Memory B cell (primary cell): ENCODE results near the gene VEGFA.

Experiments used
- ATAC-seq: fragments of 150-1000 bp; cut with Tn5 transposase; 2 replicates; pipeline ENCODE4 v1.10.0; 2021; ENCODE audit warnings: low read depth, mild to moderate bottlenecking, moderate library complexity
- DNase-seq, 2 donors: peaks; one replicate each; pipeline ENCODE4 v3.0.0; 2022; ENCODE audit warnings: low spot score in 2 of 2
- H3K27ac Mint-ChIP-seq: one replicate; pipeline ENCODE4 v1.8.0; 2022; ENCODE audit warnings: mild to moderate bottlenecking, moderate library complexity, mixed read lengths
- H3K27me3 Mint-ChIP-seq: one replicate; pipeline ENCODE4 v1.8.0; 2022; ENCODE audit warnings: mixed read lengths
- H3K36me3 Mint-ChIP-seq: one replicate; pipeline ENCODE4 v1.8.0; 2022; ENCODE audit warnings: mild to moderate bottlenecking, mixed read lengths
- H3K4me1 Mint-ChIP-seq: one replicate; pipeline ENCODE4 v1.8.0; 2022; ENCODE audit warnings: mixed read lengths
- H3K4me3 Mint-ChIP-seq: one replicate; pipeline ENCODE4 v1.8.0; 2022; ENCODE audit warnings: mild to moderate bottlenecking, moderate library complexity, mixed read lengths
- H3K9me3 Mint-ChIP-seq: one replicate; pipeline ENCODE4 v1.8.0; 2022; ENCODE audit warnings: mixed read lengths

VEGFA gene

DNA sequence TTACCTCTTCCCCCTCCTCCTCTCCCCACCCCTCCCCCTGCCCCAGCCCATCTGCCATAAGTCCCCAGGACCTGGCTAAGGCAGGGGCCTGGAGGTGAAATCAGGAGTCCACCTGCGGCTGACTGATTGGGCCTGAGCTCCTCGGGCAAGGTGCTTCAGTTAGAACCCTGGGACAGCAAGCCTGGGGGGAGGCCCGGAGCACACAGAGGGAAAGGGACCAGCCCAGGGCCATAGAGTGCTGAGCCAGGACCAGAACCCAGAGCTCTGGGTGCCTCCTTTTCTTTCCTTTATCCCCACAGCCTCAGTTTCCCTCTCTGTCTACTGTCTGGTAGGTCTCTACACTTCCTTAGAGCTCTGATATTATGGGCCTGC, 35.7 kb upstream of the VEGFA start:
- peaks cover 20% of the 10 kb centered on the region for H3K4me1 Mint-ChIP-seq
- peaks cover 3% of the 10 kb centered on the region for H3K27me3 Mint-ChIP-seq
- no peak overlapping the region for H3K4me3 Mint-ChIP-seq

GRCh38 chr6:43735642-43736199, 34.3 kb upstream of the VEGFA start:
- DNase-seq, result no peak
- Mint-ChIP-seq H3K27ac (no peak overlapping the region), H3K36me3 (peaks cover under 1% of the 10 kb centered on the region), H3K4me3 (no peak overlapping the region), H3K27me3 (peaks cover 3% of the 10 kb centered on the region), H3K4me1 (peaks cover 22% of the 10 kb centered on the region), H3K9me3 (peaks cover 11% of the 10 kb centered on the region)
- ATAC-seq, result no peak

More for the DNA sequence above, 35.7 kb upstream of the VEGFA start:
- H3K9me3 Mint-ChIP-seq, result peaks cover 14% of the 10 kb centered on the region
- ATAC-seq (no peak), DNase-seq (no peak)
- H3K36me3 Mint-ChIP-seq, result peaks cover 3% of the 10 kb centered on the region
- no peak overlapping the region for H3K27ac Mint-ChIP-seq

- no peak for DNase-seq
- Mint-ChIP-seq H3K4me1 (peaks cover 22% of the 10 kb centered on the region), H3K9me3 (peaks cover 10% of the 10 kb centered on the region), H3K27me3 (peaks cover 3% of the 10 kb centered on the region), H3K4me3 (no peak overlapping the region), H3K36me3 (no peaks in the 10 kb centered on the region), H3K27ac (no peak overlapping the region)
- ATAC-seq, result no peak
Observed at GRCh38 chr6:43736211-43736786, 33.7 kb upstream of the VEGFA start.

- H3K9me3 Mint-ChIP-seq, result peaks cover 5% of the 10 kb centered on the region
- H3K36me3 Mint-ChIP-seq, result no peaks in the 10 kb centered on the region
- H3K4me1 Mint-ChIP-seq, result peaks cover 22% of the 10 kb centered on the region
- peaks cover 3% of the 10 kb centered on the region for H3K27me3 Mint-ChIP-seq
- no peak for DNase-seq
- no peak overlapping the region for H3K4me3 Mint-ChIP-seq
- no peak overlapping the region for H3K27ac Mint-ChIP-seq
- ATAC-seq, result no peak
Observed at GRCh38 chr6:43736844-43737243, 33.2 kb upstream of the VEGFA start.

- peak overlapping the region; percentile 33 for H3K27ac Mint-ChIP-seq
- no peak overlapping the region for H3K4me3 Mint-ChIP-seq
- peaks cover 3% of the 10 kb centered on the region for H3K27me3 Mint-ChIP-seq
- peaks cover 22% of the 10 kb centered on the region for H3K4me1 Mint-ChIP-seq
- H3K9me3 Mint-ChIP-seq, result peaks cover 1% of the 10 kb centered on the region
- no peak for DNase-seq
- ATAC-seq, result no peak
- no peaks in the 10 kb centered on the region for H3K36me3 Mint-ChIP-seq
Observed at GRCh38 chr6:43737272-43738081, 32.5 kb upstream of the VEGFA start.

GRCh38 chr6:43738267-43738676, 31.7 kb upstream of the VEGFA start:
- DNase-seq (no peak), ATAC-seq (no peak)
- no peaks in the 10 kb centered on the region for H3K9me3 Mint-ChIP-seq
- no peak overlapping the region for H3K4me3 Mint-ChIP-seq
- H3K4me1 Mint-ChIP-seq, result peaks cover 20% of the 10 kb centered on the region
- H3K27ac Mint-ChIP-seq, result peak overlapping the region; percentile 33
- H3K36me3 Mint-ChIP-seq, result no peaks in the 10 kb centered on the region
- peaks cover 3% of the 10 kb centered on the region for H3K27me3 Mint-ChIP-seq

DNA sequence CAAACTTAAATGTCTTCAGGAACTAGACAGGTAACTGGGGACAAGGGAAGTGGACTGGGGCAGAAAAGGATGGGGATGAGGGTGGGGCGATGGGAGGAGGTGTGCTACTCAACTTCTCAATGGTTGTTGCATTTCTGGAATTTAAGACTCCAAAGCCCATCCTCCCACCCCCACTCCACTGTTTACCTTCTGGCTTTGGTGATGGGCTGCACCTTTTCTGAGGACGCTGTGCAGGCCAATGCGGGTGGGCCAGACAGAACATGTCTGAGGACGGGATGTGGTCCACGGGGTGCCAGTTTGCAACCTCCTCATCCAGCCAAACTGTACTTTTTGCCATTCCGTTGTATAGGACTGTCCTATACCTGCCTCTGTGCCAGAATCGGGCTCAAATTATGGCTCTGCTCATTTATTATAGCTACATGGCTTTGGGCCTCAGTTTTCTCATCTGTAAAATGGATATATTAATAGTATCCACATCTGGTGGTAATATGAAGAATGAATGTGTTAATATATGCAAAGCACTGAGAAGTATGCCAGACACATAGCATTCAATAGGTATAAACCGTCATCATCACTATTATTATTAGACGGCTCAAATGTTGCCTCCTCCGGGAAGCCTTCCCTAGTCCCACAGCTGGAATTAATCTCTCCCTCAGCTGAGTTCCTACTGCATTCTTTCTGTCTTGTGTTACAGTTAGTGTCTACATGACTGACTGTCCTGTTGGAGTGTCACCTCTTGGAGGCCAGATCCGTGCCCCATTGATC, 31.0 kb upstream of the VEGFA start:
- no peak overlapping the region for H3K27ac Mint-ChIP-seq

GRCh38 chr6:43739642-43740091, 30.3 kb upstream of the VEGFA start:
- H3K4me3 Mint-ChIP-seq, result no peak overlapping the region
- DNase-seq, result no peak
- peaks cover 10% of the 10 kb centered on the region for H3K4me1 Mint-ChIP-seq
- no peaks in the 10 kb centered on the region for H3K36me3 Mint-ChIP-seq
- no peak for ATAC-seq
- no peak overlapping the region for H3K27ac Mint-ChIP-seq
- no peaks in the 10 kb centered on the region for H3K9me3 Mint-ChIP-seq
- H3K27me3 Mint-ChIP-seq, result peaks cover 6% of the 10 kb centered on the region

More for the DNA sequence above, 31.0 kb upstream of the VEGFA start:
- Mint-ChIP-seq H3K4me3 (no peak overlapping the region), H3K36me3 (no peaks in the 10 kb centered on the region), H3K4me1 (peaks cover 14% of the 10 kb centered on the region), H3K9me3 (no peaks in the 10 kb centered on the region), H3K27me3 (peaks cover 4% of the 10 kb centered on the region)
- ATAC-seq (no peak), DNase-seq (no peak)

GRCh38 chr6:43740321-43740960, 29.6 kb upstream of the VEGFA start:
- Mint-ChIP-seq H3K9me3 (no peaks in the 10 kb centered on the region), H3K27ac (no peak overlapping the region), H3K27me3 (peaks cover 6% of the 10 kb centered on the region), H3K4me3 (no peak overlapping the region), H3K36me3 (no peaks in the 10 kb centered on the region), H3K4me1 (peaks cover 8% of the 10 kb centered on the region)
- ATAC-seq (no peak), DNase-seq (no peak)

- H3K36me3 Mint-ChIP-seq, result no peaks in the 10 kb centered on the region
- ATAC-seq (no peak), DNase-seq (no peak)
- H3K27ac Mint-ChIP-seq, result no peak overlapping the region
- peaks cover 9% of the 10 kb centered on the region for H3K27me3 Mint-ChIP-seq
- no peaks in the 10 kb centered on the region for H3K9me3 Mint-ChIP-seq
- no peak overlapping the region for H3K4me3 Mint-ChIP-seq
- H3K4me1 Mint-ChIP-seq, result peaks cover 8% of the 10 kb centered on the region
Observed at GRCh38 chr6:43740961-43741764, 28.8 kb upstream of the VEGFA start.

DNA sequence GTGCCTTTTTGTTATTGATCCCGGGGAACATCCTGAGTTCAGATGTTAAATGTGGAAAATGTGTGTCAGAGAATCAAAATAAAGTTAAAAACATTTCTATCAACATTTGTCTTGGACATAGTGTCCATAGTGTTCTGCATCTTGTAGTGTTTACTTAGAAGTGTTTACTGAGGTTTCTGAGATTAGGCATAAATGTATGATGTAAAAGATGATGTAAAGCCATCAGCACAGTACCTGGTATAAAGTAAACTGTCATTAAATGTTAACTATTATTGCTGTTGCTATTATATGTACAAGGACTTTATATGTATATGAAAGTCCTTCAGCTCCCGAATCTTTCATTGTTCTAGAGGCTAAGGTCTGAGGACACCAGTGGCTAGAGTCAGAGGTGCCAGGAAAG, 28.2 kb upstream of the VEGFA start:
- H3K27me3 Mint-ChIP-seq, result peaks cover 12% of the 10 kb centered on the region
- no peaks in the 10 kb centered on the region for H3K9me3 Mint-ChIP-seq
- peaks cover 8% of the 10 kb centered on the region for H3K4me1 Mint-ChIP-seq
- H3K4me3 Mint-ChIP-seq, result no peak overlapping the region
- ATAC-seq, result no peak
- DNase-seq, result no peak
- H3K27ac Mint-ChIP-seq, result no peak overlapping the region
- no peaks in the 10 kb centered on the region for H3K36me3 Mint-ChIP-seq

- DNase-seq (no peak), ATAC-seq (no peak)
- Mint-ChIP-seq H3K4me3 (no peak overlapping the region), H3K36me3 (no peaks in the 10 kb centered on the region), H3K9me3 (no peaks in the 10 kb centered on the region), H3K27ac (no peak overlapping the region), H3K27me3 (peaks cover 14% of the 10 kb centered on the region), H3K4me1 (peaks cover 8% of the 10 kb centered on the region)
Observed at GRCh38 chr6:43742285-43742684, 27.7 kb upstream of the VEGFA start.
